Measurements from ENCODE around the gene ETNK2. TPM values are rescaled to one million over a fixed set of nuclear protein-coding genes. Genes with fewer than 3 reads are reported as not detected.
A peak's percentile ranks its signal among the peaks of the same experiment; 100 is the strongest.

ETNK2 gene
- total and polyA plus RNA-seq, 7 donors = 0.46 to 10.5 (median 6.6) TPM

DNA sequence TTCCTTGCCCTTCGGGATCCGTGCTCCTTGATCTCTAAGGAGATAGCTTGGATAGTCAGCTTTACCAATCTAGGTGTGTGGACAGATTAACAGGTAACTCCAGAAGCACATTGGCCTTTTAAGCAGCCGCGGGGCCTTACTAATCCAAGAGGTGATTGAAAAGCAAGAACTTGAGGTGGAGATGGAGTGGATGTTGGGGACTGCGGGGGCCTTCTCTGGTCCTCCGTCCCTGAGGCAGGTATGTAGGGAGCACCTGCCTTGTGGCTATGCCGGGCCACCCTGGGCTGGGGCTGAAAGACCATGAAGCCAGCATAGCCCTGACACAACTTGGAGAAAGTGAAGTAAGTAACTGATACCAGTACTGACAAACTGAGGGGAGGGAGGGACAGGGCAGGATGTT is 68.4 kb downstream of the ETNK2 start:
- intact Hi-C loops (cut with DNase I) = loop anchor here (10.0 kb wide), 1 partner anchor 289 kb away; the partner anchor contains the start of genes ZBED6 and ZC3H11A
- Histone ChIP-seq H3K4me3 (no peak overlapping the region), H3K9me3 (no peaks in the 10 kb centered on the region), H3K27ac (peak overlapping the region; percentile 46 to 98 (median 96)), H3K36me3 (no peaks in the 10 kb centered on the region), H3K4me1 (peaks cover 0 to 99% (median 94%) of the 10 kb centered on the region in 4 donors), H3K27me3 (no peaks in the 10 kb centered on the region)
- whole genome bisulfite sequencing, 2 donors = 86 to 90% methylated on average over 7 of the region's 7 CpGs
- TF ChIP-seq POLR2AphosphoS5 (IDR thresholded peaks at IDR 0.05) = no peak
- no peak for TF ChIP-seq POLR2A (IDR thresholded peaks at IDR 0.05)
- TF ChIP-seq, protein P1, sequence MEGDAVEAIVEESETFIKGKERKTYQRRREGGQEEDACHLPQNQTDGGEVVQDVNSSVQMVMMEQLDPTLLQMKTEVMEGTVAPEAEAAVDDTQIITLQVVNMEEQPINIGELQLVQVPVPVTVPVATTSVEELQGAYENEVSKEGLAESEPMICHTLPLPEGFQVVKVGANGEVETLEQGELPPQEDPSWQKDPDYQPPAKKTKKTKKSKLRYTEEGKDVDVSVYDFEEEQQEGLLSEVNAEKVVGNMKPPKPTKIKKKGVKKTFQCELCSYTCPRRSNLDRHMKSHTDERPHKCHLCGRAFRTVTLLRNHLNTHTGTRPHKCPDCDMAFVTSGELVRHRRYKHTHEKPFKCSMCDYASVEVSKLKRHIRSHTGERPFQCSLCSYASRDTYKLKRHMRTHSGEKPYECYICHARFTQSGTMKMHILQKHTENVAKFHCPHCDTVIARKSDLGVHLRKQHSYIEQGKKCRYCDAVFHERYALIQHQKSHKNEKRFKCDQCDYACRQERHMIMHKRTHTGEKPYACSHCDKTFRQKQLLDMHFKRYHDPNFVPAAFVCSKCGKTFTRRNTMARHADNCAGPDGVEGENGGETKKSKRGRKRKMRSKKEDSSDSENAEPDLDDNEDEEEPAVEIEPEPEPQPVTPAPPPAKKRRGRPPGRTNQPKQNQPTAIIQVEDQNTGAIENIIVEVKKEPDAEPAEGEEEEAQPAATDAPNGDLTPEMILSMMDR (IDR thresholded peaks at IDR 0.05) = no peak
- no peak for TF ChIP-seq EP300 (IDR thresholded peaks at IDR 0.05)
- peak; percentile 58 for DNase-seq

DNA sequence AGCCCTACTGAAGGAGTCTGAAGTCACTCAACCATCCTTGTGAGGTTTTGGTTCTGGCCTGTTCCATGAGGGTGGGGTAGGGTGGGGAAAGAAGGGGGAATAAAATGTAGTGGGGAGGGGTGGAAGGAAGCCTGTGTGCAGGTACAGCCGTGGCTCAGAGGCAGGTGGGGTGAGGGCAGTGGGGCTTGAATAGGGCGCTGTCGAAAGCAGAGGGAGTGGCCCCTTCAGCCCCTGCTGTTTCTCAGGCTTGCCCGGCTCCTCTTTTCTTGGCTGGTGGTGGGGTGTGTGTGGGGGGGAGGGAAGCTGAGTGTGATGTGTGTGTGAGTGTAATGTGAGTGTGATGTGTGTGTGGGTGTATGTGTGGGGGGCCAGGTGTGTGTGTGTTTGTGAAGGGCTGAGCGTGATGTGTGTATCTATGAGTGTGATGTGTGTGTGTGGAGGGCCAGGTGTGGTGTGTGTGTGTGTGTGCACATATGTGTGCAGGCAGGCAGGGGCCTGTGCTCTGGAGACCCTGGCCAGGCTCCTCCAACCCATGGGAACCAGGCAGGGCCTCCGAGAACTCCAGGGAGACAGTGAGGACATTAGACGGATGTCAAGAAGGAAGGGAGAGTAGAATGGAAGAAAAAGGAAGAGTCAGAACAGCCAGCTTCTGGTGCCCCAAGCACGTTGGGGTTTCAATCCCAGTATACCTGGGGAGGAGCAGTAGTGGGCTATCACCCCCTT is 69.9 kb downstream of the ETNK2 start:
- 63 to 76% methylated on average over 8 of the region's 8 CpGs for WGBS, 2 donors
- no peak for TF ChIP-seq EP300 (IDR thresholded peaks at IDR 0.05)
- TF ChIP-seq, protein P1 (IDR thresholded peaks at IDR 0.05) = no peak
- Histone ChIP-seq H3K9me3 (no peaks in the 10 kb centered on the region), H3K27me3 (no peaks in the 10 kb centered on the region), H3K27ac (peak overlapping the region; percentile 57 to 98 (median 96)), H3K4me3 (no peak overlapping the region), H3K4me1 (peaks cover 0 to 95% (median 89%) of the 10 kb centered on the region in 4 donors), H3K36me3 (no peaks in the 10 kb centered on the region)
- DNase-seq = peak; percentile 30
- intact Hi-C loops (cut with DNase I) = loop anchor here (10.0 kb wide), 1 partner anchor 287 kb away; the partner anchor contains the start of genes ZBED6 and ZC3H11A

DNA sequence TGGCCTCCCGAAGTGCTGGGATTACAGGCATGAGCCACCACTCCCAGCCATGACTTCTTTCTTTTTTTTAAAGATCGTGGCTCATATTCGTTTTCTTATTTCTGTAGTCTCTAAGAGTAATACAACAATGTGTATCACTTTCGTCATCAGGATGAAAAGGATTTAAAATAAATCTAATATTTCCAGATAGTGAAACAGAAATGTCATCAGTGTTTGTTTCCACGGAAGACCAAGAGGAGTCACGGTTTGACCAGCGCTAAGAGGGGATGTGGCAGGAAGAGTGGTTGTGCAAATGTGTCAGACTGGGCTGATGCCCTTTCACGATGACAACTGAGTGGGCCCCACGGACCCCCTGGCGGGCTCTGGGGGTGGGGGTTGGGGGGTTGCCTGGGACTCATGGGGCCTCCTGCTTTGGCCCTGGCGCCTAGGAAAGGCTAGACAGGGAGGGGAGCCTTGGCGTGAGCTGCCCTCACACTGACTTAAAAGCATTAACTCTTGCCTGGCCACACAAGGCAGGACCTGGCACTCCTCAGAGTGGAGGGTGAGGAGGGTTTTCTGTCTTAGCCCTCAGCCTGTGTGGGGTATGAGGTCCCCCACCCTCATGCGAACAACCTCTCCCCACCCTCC is 70.6 kb downstream of the ETNK2 start:
- Histone ChIP-seq H3K27me3 (no peaks in the 10 kb centered on the region), H3K9me3 (no peaks in the 10 kb centered on the region), H3K4me1 (peaks cover 0 to 95% (median 87%) of the 10 kb centered on the region in 4 donors), H3K27ac (peak overlapping the region; percentile 57 to 98 (median 96)), H3K4me3 (no peak overlapping the region), H3K36me3 (no peaks in the 10 kb centered on the region)
- intact Hi-C loops (cut with DNase I) = loop anchor here (10.0 kb wide), 1 partner anchor 286 kb away; the partner anchor contains the start of genes ZBED6 and ZC3H11A
- peak; percentile 64 for DNase-seq
- TF ChIP-seq, protein P1 (IDR thresholded peaks at IDR 0.05) = no peak
- TF ChIP-seq EP300 (IDR thresholded peaks at IDR 0.05) = no peak
- WGBS, 2 donors = 57 to 62% methylated on average over 13 of the region's 13 CpGs

Other genes starting within 250 kb of the ETNK2 start
- 10 to 100 TPM; 28.5 to 58.4 (median 30.0) TPM for gene SOX13, start 78.9 kb downstream of the ETNK2 start, total RNA-seq
- 10 to 100 TPM in 1 of 3 donors, 1 to 10 TPM in 2; 9.6 to 15.5 (median 9.7) TPM for gene SOX13, start 78.9 kb downstream of the ETNK2 start, polyA plus RNA-seq
- not detected for gene REN, start 14.3 kb upstream of the ETNK2 start, total RNA-seq
- gene REN, start 14.3 kb upstream of the ETNK2 start, polyA plus RNA-seq = 1 to 10 TPM in 1 of 3 donors, under 1 TPM in 2; 0.32 to 1.8 (median 0.92) TPM
- gene KISS1, start 44.4 kb upstream of the ETNK2 start, total RNA-seq = not detected
- gene KISS1, start 44.4 kb upstream of the ETNK2 start, polyA plus RNA-seq = 1 to 10 TPM in 1 of 3 donors, not detected in 2; 1.2 TPM
- not detected for gene GOLT1A, start 61.9 kb upstream of the ETNK2 start, total RNA-seq
- gene GOLT1A, start 61.9 kb upstream of the ETNK2 start, polyA plus RNA-seq = 10 to 100 TPM in 2 of 3 donors, 1 to 10 TPM in 1; 9.6 to 12.5 (median 12.0) TPM
- 10 to 100 TPM in 1 of 4 donors, 1 to 10 TPM in 3; 5.6 to 15.0 (median 8.5) TPM for gene PLEKHA6, start 207.9 kb upstream of the ETNK2 start, total RNA-seq
- 10 to 100 TPM; 22.2 to 58.7 (median 40.5) TPM for gene PLEKHA6, start 207.9 kb upstream of the ETNK2 start, polyA plus RNA-seq

Data from sigmoid colon (tissue), 7 donors.